Activated CD4-positive, alpha-beta T cell treated with anti-CD3 and anti-CD28 coated beads for 4 hours (primary cell): ENCODE data around the gene SYNCRIP.
"Not testable (repeated sequence)": the region's sequence is repeated elsewhere in the genome, so short reads cannot be mapped to it uniquely, and the experiment has no call there.

ENCODE experiments used
- DNase-seq, 2 donors: peaks; one replicate each; pipeline ENCODE4 v3.0.0-alpha.2; 2020

Gene SYNCRIP

GRCh38 chr6:85642774-85643536, at the start of gene SYNCRIP:
SYNCRIP (minus strand) TSS chr6:85642886; CDS start chr6:85641439, 1,447 bp downstream.
- DNase-seq: peak; percentile 99

- no peak for DNase-seq
These were observed 48.8 kb upstream of the SYNCRIP start for GRCh38 chr6:85691478-85691877.

DNA sequence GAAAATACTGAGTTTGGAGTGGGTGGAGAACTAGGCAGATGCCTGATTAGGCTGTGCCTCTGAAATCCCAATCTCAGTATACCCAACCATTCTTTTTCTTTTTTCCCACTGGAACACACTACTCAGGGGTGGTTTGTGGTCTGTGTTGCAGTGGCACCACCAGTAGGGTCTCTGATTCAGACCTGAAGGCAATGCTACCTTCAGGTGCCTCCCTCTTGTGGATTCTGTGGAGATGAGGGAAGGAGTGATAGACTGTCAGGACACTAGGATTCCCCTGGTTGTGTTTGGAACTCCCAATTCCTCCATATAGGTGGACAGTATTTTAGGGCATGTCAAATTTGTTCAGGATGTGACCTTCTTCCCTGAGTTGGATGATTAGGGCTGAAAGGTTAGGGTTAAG, 47.4 kb upstream of the SYNCRIP start:
- no peak for DNase-seq

GRCh38 chr6:85685713-85686112, 43.0 kb upstream of the SYNCRIP start:
- DNase-seq: no peak

DNA sequence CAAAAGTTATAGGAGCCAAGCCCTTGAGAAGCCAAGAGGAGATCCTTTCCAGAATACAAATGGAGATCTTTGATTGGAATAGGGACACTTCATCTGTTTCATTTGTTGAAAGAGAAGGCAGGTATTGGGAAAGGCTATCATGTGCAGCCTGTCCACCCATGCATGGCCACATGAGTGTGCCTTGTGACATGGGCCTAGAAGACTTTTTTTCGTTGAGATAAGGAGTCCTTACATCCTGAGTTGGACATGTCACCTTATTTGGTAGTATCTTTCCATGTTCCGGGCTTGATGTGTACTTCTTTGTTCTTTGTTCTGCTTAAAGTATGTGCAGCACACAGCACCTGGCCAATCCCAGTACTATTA, 42.1 kb upstream of the SYNCRIP start:
- DNase-seq: no peak

- DNase-seq: no peak
These were observed 41.6 kb upstream of the SYNCRIP start for GRCh38 chr6:85684133-85684808.

- not testable (repeated sequence) for DNase-seq
These were observed 39.2 kb upstream of the SYNCRIP start for GRCh38 chr6:85681899-85682298.

- no peak for DNase-seq
These were observed 37.7 kb upstream of the SYNCRIP start for GRCh38 chr6:85680388-85680787.

- DNase-seq: no peak
These were observed 36.9 kb upstream of the SYNCRIP start for GRCh38 chr6:85679445-85680123.

DNA sequence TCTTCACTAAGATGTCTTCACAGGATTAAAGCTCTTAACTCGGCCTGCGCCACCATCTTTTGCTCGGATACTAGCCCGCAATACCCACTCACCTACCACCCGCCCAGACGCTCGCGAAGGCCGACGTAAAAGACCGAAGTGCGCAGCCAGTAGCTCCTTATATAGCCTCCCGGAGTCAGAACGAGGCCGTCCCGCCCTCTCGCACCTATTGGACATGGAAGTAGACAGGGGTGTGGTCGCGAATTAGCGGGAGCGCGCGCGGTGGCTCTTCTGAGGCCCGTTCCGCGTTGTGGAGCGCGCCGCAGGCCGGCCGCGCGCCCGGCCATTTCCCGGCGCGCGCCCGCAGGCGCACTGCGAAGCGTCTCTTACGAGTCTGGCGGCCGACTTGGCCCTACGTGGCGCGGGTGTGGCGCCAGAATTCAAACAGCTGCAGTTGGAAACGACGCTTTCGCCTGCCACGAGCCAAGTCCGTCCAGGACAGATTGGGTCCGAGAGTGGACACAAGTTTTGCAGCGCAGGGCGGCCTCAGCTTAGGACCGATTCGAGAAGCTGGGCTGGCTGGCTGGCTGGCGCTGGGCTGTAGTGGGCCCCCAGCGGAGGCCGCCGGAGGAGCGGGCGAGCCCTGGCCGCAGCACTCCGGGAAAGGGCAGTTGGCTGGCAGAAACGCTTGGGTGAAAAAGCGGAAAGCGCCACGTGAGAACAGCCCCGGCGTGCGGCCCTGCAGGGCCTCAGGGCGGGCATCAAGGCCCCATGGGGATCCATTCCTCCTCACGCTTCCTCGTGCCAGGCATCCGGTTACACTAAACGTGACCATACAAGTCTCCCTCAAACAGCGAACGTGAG, 36.1 kb upstream of the SYNCRIP start:
- peak; percentile 98 for DNase-seq

- DNase-seq: no peak
These were observed 35.4 kb upstream of the SYNCRIP start for GRCh38 chr6:85678026-85678601.

- DNase-seq: no peak
These were observed 34.7 kb upstream of the SYNCRIP start for GRCh38 chr6:85677234-85677956.

GRCh38 chr6:85676086-85676729, 33.5 kb upstream of the SYNCRIP start:
- DNase-seq: no peak

- DNase-seq: no peak
These were observed 32.5 kb upstream of the SYNCRIP start for GRCh38 chr6:85675030-85675819.

DNA sequence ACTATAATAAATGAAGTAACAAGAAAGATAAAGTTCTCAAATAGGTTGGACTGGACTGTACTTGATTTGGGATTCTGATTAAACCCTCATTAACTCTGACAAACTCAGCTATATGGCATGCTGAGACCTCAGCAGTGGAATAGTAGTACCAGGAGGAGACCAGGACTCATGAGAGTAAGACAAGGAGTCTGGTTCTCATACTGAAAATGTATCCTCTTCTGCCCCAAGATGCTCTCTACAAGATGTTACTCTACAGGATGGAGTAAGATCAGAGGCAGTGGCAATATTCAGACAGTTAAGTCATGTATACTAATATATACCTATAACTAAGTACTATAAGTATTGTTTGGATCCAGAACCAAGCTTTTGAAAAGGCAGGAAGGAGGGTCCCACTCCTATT, 31.9 kb upstream of the SYNCRIP start:
- no peak for DNase-seq

GRCh38 chr6:85673198-85674139, 30.8 kb upstream of the SYNCRIP start:
- DNase-seq: no peak

GRCh38 chr6:85672623-85673022, 29.9 kb upstream of the SYNCRIP start:
- no peak for DNase-seq

GRCh38 chr6:85672050-85672449, 29.4 kb upstream of the SYNCRIP start:
- no peak for DNase-seq

DNA sequence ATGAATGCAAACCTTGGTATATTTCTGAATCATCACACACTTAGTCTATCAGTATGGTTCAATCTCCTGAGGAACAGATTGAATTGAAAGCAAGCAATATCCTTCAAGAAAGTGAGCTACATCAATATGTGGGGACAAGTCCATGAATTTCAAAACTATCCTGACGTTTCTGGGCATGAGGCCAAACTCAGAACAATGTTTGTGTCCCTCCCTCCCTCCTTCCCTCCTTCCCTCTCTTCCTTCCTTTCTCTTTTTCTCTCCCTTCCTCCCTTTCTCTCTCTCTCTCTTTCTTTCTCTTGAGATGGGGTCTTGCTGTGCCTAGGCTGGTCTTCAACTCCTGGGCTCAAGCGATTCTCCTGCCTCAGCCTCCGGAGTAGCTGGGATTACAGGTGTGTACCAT, 27.9 kb upstream of the SYNCRIP start:
- no peak for DNase-seq
